ENCODE data around the gene ROCK2. TPM values are rescaled to one million over a fixed set of nuclear protein-coding genes. Genes with fewer than 3 reads are reported as not detected.

The ROCK2 gene
- total and polyA plus RNA-seq, 2 of the 13 experiments (the other 11 are each of a cell fraction or from before 2014, with no cell fraction given): 38.1 to 119 TPM

DNA sequence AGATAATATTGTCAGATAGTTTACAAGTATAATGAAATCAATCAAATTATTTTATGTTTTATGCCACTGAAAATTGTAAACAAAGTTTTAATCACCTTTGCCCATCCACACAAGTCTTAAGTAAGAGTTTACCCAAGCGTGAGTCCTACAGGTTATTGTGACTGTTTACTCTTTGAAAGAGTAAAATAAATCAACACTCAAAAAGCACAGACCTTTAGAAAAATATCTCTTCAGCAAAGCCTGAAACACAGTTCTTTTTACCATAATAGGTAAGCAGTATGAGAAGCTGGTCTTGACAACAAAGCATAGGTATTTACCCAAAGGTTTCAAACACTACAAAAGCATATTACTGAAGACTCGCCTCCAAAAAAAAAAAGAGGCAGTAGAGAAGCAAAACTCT lies 3.7 kb downstream of the ROCK2 start (continued):
- TF ChIP-seq TAF1 (CRISPR knock-in tag; IDR thresholded peaks at IDR 0.05) (no peak), FOXK1 (CRISPR knock-in tag; IDR thresholded peaks at IDR 0.05; ENCODE audit: borderline replicate concordance, low read depth) (0 out of 2 replicates have a peak, but pooled peaks have one; percentile 16), TEAD3 (CRISPR knock-in tag; optimal IDR thresholded peaks at IDR 0.05; ENCODE audit: borderline replicate concordance) (no peak), GTF3A (CRISPR knock-in tag; conservative IDR thresholded peaks at IDR 0.05) (no peak), ZNF224 (CRISPR knock-in tag; IDR thresholded peaks at IDR 0.05) (no peak), ATF1 (CRISPR knock-in tag; IDR thresholded peaks at IDR 0.05) (no peak), CEBPB (IDR thresholded peaks at IDR 0.05; ENCODE audit: borderline replicate concordance, low read depth, low read length) (no peak), NRL (CRISPR knock-in tag; IDR thresholded peaks at IDR 0.05; ENCODE audit: borderline replicate concordance) (no peak), FOXA1 (IDR thresholded peaks at IDR 0.05) (no peak), FOXA1 (CRISPR knock-in tag; IDR thresholded peaks at IDR 0.05) (0 out of 2 replicates have a peak, but pooled peaks have one; percentile 4), KLF13 (CRISPR knock-in tag; IDR thresholded peaks at IDR 0.05) (no peak), ZNF333 (CRISPR knock-in tag; IDR thresholded peaks at IDR 0.05; ENCODE audit: borderline replicate concordance) (no peak), HMG20A (CRISPR knock-in tag; IDR thresholded peaks at IDR 0.05; ENCODE audit: borderline replicate concordance) (0 out of 2 replicates have a peak, but pooled peaks have one; percentile 17), PRMT3 (CRISPR knock-in tag; IDR thresholded peaks at IDR 0.05; ENCODE audit: borderline replicate concordance, low read depth) (no peak), MLX (CRISPR knock-in tag; IDR thresholded peaks at IDR 0.05) (no peak), ZNF124 (CRISPR knock-in tag; IDR thresholded peaks at IDR 0.05) (no peak)
- TF ChIP-seq, protein P1, sequence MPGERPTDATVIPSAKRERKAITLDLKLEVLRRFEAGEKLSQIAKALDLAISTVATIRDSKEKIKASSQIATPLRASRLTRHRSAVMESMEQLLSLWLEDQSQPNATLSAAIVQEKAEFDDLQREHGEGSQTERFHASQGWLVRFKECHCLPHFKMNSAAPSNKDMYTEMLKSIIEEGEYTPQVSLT (CRISPR knock-in tag; IDR thresholded peaks at IDR 0.05; ENCODE audit: borderline replicate concordance, low read depth): no peak

All from HepG2 (cell line).